Esophagus squamous epithelium (tissue), 4 donors: ENCODE results near the gene ARL13B.

Experiments used
- CTCF ChIP-seq, 6 experiments: fragments of 450-650 bp in 4 of 6; fragments of 200-600 bp in 2 of 6; sonication (generic) in 2 of 6; IDR thresholded peaks; one replicate each; pipeline ENCODE4 v1.5.1; 2016 to 2019; ENCODE audit warnings: antibody characterized with exemption in 6 of 6, mild to moderate bottlenecking in 4 of 6, moderate library complexity in 4 of 6
- POLR2A ChIP-seq, 4 donors: fragments of 450-650 bp; IDR thresholded peaks; one replicate each; pipeline ENCODE4 v1.6.1; 2017; ENCODE audit warnings: antibody characterized with exemption in 4 of 4, mild to moderate bottlenecking in 4 of 4, moderate library complexity in 3 of 4

DNA sequence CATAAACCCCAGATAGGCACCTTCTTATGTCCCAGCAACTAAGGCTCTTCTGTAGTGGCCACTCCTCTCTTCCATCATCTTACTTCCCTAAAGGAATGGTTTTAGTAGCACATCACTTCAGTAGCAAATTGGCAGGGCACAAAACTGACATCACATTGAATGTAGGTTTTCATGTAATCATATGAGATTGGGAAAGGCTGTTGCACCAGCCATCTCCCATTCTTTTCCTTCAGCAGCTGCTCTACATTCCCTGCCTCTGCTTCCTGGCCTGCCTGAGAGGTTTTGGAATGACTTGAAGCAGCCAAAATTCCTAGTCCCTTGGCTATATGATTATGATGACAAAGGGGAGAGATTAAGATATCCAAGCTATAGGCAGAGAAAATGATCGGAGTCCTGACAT lies 119.4 kb downstream of the ARL13B start:
- TF ChIP-seq CTCF (IDR thresholded peaks at IDR 0.05) (no peak), POLR2A (IDR thresholded peaks at IDR 0.05) (no peak)
